ENCODE measurements around the gene CCDC188.

GRCh38 chr22:20145206-20145831, 5.5 kb downstream of the CCDC188 start:
- TF ChIP-seq MAX (IDR thresholded peaks at IDR 0.05) (no peak), FOXP4 (CRISPR knock-in tag; IDR thresholded peaks at IDR 0.05) (no peak), FOXA1 (IDR thresholded peaks at IDR 0.05) (no peak), FOXA1 (CRISPR knock-in tag; IDR thresholded peaks at IDR 0.05) (no peak), ZNF281 (CRISPR knock-in tag; IDR thresholded peaks at IDR 0.05; ENCODE audit: borderline replicate concordance) (no peak), SMC3 (IDR thresholded peaks at IDR 0.05; ENCODE audit: low read length) (no peak), CTCF (CRISPR knock-in tag; IDR thresholded peaks at IDR 0.05) (no peak), ZNF274 (CRISPR knock-in tag; IDR thresholded peaks at IDR 0.05) (no peak), GRHL1 (CRISPR knock-in tag; conservative IDR thresholded peaks at IDR 0.05) (no peak), ARHGAP35 (CRISPR knock-in tag; IDR thresholded peaks at IDR 0.05; ENCODE audit: borderline replicate concordance) (no peak), POLR2AphosphoS2 (IDR thresholded peaks at IDR 0.05; ENCODE audit: low read depth, low read length) (no peak), SAP130 (CRISPR knock-in tag; IDR thresholded peaks at IDR 0.05; ENCODE audit: low read depth) (no peak), SRF (IDR thresholded peaks at IDR 0.05; ENCODE audit: low read depth, low read length) (no peak), HIC2 (CRISPR knock-in tag; IDR thresholded peaks at IDR 0.05; ENCODE audit: low read depth) (no peak), POLR2A (IDR thresholded peaks at IDR 0.05; ENCODE audit: insufficient read depth in 1 of 2, low read depth in 2 of 2, low read length in 2 of 2) (no peak)
